ENCODE data around the gene FHOD3.

Gene FHOD3

GRCh38 chr18:36610258-36610657, 312.7 kb downstream of the FHOD3 start:
- no peak for DNase-seq
- TF ChIP-seq POLR2A (IDR thresholded peaks at IDR 0.05; ENCODE audit: low read length) (no peak), GATA1 (IDR thresholded peaks at IDR 0.05; ENCODE audit: low read depth, low read length) (no peak)

- no peak for TF ChIP-seq GATA1 (IDR thresholded peaks at IDR 0.05; ENCODE audit: low read depth, low read length)
- no peak for TF ChIP-seq POLR2A (IDR thresholded peaks at IDR 0.05; ENCODE audit: low read length)
- DNase-seq, result no peak
Observed at GRCh38 chr18:36610661-36611060, 313.1 kb downstream of the FHOD3 start.

DNA sequence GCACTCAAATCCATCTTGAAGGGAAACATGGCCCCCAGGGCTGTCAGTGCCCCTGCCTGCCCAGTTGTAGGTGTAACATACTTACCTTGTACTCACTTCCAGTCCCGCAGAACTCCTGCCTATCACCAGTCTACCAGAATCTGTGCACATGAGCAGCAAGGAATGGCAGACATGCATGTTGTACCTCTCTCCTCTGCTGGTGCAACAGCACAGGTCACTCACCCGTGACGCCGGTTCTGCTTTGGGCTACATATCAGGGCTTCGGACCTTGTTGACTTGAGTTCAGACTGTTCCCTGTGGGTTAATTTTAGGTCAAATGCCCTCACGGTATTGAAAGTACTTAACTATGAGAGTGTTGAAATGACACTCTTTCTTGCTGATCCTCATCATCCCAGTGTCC, 315.6 kb downstream of the FHOD3 start:
- DNase-seq, result no peak
- no peak for TF ChIP-seq GATA1 (IDR thresholded peaks at IDR 0.05; ENCODE audit: low read depth, low read length)
- no peak for TF ChIP-seq POLR2A (IDR thresholded peaks at IDR 0.05; ENCODE audit: low read length)

DNA sequence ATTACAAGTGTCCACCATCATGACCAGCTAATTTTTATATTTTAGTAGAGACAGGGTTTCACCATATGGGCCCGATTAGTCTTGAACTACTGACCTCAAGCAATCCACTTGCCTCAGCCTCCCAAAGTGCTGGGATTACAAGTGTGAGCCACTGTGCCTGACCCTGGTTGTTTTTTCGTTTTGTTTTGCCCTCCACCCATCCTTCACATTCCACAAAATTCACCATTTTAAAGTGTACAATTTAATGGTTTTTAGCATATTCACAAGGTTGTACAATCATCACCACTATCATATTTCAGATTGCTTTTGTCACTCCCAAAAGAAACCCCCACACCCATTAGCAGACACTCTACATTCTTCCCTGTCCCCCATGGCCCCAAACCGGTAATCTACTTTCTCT, 316.3 kb downstream of the FHOD3 start:
- TF ChIP-seq POLR2A (IDR thresholded peaks at IDR 0.05; ENCODE audit: low read length) (no peak), GATA1 (IDR thresholded peaks at IDR 0.05; ENCODE audit: low read depth, low read length) (no peak)
- no peak for DNase-seq

- no peak for DNase-seq
- TF ChIP-seq POLR2A (IDR thresholded peaks at IDR 0.05; ENCODE audit: low read length), result no peak
- TF ChIP-seq GATA1 (IDR thresholded peaks at IDR 0.05; ENCODE audit: low read depth, low read length), result no peak
Observed at GRCh38 chr18:36620788-36621187, 323.3 kb downstream of the FHOD3 start.

DNA sequence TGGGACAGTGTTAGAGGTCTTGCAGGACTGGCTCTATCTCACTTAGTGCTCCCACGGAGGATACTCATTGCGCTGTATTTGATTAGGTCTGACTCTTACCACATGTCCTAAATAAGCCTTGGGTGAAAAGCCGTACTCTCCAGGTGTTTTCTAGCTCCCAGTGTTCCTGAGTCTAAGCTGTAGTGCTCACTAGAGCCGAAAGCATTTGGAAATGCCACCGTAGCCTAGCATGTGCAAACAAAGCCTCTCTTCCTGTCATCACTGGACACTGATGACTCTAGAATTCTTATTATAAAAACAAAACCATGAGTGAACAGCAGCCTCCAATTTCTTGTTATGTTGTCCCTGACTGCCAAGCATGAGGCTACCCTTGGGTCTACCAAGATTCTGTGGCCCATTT, 325.1 kb downstream of the FHOD3 start:
- no peak for DNase-seq
- TF ChIP-seq GATA1 (IDR thresholded peaks at IDR 0.05; ENCODE audit: low read depth, low read length), result no peak
- no peak for TF ChIP-seq POLR2A (IDR thresholded peaks at IDR 0.05; ENCODE audit: low read length)

- no peak for DNase-seq
Observed at GRCh38 chr18:36623091-36623490, 325.6 kb downstream of the FHOD3 start.

GRCh38 chr18:36623681-36624190, 326.2 kb downstream of the FHOD3 start:
- DNase-seq, result no peak
- TF ChIP-seq POLR2A (IDR thresholded peaks at IDR 0.05; ENCODE audit: low read length) (no peak), GATA1 (IDR thresholded peaks at IDR 0.05; ENCODE audit: low read depth, low read length) (no peak)

More at GRCh38 chr18:36623091-36623490, 325.6 kb downstream of the FHOD3 start:
- TF ChIP-seq POLR2A (IDR thresholded peaks at IDR 0.05; ENCODE audit: low read length), result no peak
- TF ChIP-seq GATA1 (IDR thresholded peaks at IDR 0.05; ENCODE audit: low read depth, low read length), result no peak

DNA sequence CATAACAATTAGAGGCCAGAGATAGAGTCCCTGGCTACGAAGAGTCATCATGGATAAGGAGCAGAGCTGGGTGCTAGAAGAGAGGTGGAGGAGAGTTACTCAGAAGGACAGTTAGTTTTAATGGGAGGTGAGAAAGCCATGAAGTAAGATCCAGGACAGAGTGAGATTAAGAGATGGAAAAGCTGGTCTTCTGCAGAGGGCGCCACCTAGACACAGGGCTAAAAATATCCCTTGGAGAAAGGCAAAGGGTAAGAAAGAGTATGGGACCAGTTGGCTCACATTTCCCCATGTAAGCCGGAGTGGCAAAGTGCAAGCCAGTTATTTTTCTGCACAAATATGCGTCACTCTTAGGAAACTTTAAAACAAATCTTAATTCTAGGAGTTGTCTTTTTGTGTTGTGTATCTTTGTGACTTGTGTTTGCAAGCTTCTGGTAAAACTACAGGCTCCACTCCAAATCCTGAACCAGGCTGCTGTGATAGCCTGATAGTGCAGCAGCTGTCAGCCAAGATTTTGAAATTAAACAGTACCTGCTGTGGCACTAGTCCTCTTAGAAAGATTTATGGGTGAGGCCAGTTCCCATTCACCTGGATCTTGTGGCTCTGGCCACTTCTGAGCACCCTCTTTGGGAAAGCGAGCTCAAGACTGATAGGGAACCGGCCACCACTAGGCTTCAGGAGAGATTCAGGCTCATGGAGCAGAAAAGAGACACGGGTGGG, 327.1 kb downstream of the FHOD3 start:
- no peak for DNase-seq
- no peak for TF ChIP-seq GATA1 (IDR thresholded peaks at IDR 0.05; ENCODE audit: low read depth, low read length)
- no peak for TF ChIP-seq POLR2A (IDR thresholded peaks at IDR 0.05; ENCODE audit: low read length)

- TF ChIP-seq POLR2A (IDR thresholded peaks at IDR 0.05; ENCODE audit: low read length), result no peak
- no peak for TF ChIP-seq GATA1 (IDR thresholded peaks at IDR 0.05; ENCODE audit: low read depth, low read length)
- DNase-seq, result no peak
Observed at GRCh38 chr18:36625386-36625785, 327.9 kb downstream of the FHOD3 start.

DNA sequence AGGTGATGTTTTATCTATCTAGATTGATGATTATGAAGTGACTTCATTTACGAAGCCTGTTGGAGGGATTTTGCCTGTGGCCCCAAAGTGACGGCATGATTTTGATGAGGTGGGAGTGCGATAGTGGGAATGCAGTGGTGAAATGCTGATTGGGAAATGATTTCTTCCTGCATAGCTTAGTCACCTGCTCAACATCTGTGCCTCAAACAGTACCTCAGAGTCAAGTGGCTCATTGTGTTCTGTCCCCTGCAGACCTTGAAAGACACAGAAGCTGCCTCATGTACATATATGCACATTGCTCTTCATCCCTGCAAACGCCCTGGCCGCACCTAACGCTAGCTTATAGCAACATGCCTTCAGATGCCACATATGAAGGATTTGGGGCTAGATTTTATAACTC, 330.1 kb downstream of the FHOD3 start:
- DNase-seq, result no peak
- no peak for TF ChIP-seq POLR2A (IDR thresholded peaks at IDR 0.05; ENCODE audit: low read length)
- no peak for TF ChIP-seq GATA1 (IDR thresholded peaks at IDR 0.05; ENCODE audit: low read depth, low read length)

DNA sequence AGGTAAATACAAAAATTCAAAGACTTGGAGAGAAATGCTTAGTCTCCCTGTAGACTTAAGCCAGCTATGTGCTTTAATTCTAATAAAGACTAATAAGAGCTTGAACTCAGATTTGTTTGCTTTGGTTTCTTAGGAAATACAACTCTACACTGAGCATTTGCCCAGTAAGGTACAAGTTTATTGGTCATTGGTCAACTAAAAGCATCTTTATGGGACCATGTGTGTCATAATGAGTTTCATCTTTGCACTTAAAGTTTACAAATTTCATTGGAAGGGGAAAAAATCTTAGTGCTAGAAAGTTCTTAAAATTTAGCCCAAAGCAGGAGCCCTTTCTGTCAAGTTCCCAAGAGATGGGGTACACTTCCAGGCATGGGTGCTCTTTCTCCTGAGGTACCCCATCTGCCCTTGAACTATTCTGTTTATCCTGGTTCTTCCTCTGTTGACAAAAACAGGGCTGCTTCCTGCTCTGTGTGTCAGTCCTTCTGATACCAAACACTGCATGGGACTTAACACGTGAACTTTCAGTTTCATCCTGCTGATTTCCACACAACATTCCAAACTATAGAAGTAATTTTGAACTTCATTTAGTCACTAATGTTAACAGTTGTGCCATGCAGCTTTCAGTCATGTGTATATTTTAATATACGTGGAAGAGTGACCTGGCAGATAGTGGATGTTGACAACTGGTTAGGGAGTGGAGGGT, 331.1 kb downstream of the FHOD3 start:
- DNase-seq, result no peak
- TF ChIP-seq POLR2A (IDR thresholded peaks at IDR 0.05; ENCODE audit: low read length), result no peak
- TF ChIP-seq GATA1 (IDR thresholded peaks at IDR 0.05; ENCODE audit: low read depth, low read length), result no peak

DNA sequence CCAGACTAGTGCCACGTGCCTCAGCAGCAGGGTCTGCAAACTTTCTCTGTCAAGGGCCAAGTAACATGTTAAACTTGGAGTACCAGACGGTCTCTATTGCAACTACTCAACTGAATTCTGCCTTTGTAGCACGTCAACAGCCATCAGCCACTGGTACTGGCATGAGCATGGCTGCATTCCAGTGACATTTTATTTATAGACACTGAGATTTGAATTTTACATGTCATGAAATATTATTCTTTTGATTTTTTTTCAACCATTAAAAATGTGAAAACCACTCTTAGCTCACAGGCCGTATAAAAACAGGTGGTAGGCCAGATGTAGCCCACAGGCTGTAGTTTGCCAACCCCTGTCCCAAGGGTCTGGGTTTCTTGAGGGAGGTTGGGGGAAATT, 331.6 kb downstream of the FHOD3 start:
- no peak for DNase-seq
- TF ChIP-seq GATA1 (IDR thresholded peaks at IDR 0.05; ENCODE audit: low read depth, low read length) (no peak), POLR2A (IDR thresholded peaks at IDR 0.05; ENCODE audit: low read length) (no peak)

DNA sequence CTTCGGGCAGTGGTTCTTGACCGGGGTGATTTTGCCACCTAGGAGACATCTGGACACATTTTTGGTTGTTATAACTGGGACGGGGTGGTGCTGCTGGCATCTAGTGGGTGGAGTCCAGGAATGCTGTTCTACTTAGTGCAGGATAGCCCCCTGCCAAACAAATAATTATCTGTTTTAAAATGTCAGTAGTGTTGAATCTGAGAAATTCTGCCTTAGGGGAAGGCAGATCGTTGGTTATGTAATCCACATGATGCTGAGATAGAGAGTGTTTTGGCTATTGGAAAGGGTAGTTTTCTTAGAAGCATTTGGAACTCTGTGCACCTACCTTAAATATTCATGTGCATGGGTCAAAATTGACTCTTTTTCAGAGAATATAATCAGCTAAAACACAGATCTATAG, 332.3 kb downstream of the FHOD3 start:
- TF ChIP-seq POLR2A (IDR thresholded peaks at IDR 0.05; ENCODE audit: low read length) (no peak), GATA1 (IDR thresholded peaks at IDR 0.05; ENCODE audit: low read depth, low read length) (no peak)
- DNase-seq, result no peak

- TF ChIP-seq POLR2A (IDR thresholded peaks at IDR 0.05; ENCODE audit: low read length) (no peak), GATA1 (IDR thresholded peaks at IDR 0.05; ENCODE audit: low read depth, low read length) (no peak)
- no peak for DNase-seq
Observed at GRCh38 chr18:36630917-36631316, 333.4 kb downstream of the FHOD3 start.
